Panc1 (cell line): Measurements from ENCODE around the gene MIA3. TPM values are rescaled to one million over a fixed set of nuclear protein-coding genes. Genes with fewer than 3 reads are reported as not detected.

Source experiments
- ATAC-seq: fragments of 200-7000 bp; cut with Tn5 transposase; 2 replicates; pipeline ENCODE4 v1.9.1; 2020; ENCODE audit warnings: mild to moderate bottlenecking, moderate library complexity
- BruUV-seq: library from RNA; stranded (reverse); fragments of 400-500 nt; replicated peaks from 2 replicates; lab custom pipeline; 2021; lab: Mats Ljungman, UMichigan
- CTCF ChIA-PET: fragments of 300-600 bp; sonication (Branson Sonifier 250); formaldehyde crosslinking; loops from one replicate; lab custom pipeline; 2022; ENCODE audit warnings: antibody characterized with exemption; lab: Charles Lee
- POLR2A ChIA-PET: fragments of 300-600 bp; sonication (Branson Sonifier 250); formaldehyde crosslinking; loops from one replicate; lab custom pipeline; 2022; ENCODE audit warnings: antibody characterized with exemption; lab: Charles Lee
- DNase-seq: peaks from one replicate; pipeline ENCODE4 v3.0.0-alpha.2; 2010; ENCODE audit warnings: low read depth, low spot score
- H3K27ac ChIP-seq: 2 replicates; pipeline ENCODE4 v1.5.1; 2011; ENCODE audit warnings: mild to moderate bottlenecking, low read length, inconsistent platforms
- H3K27me3 ChIP-seq: fragments of 200-500 bp; sonication (Bioruptor generic); 2 replicates; pipeline ENCODE4 v1.6.0; 2014; ENCODE audit warnings: low read length, inconsistent platforms; ENCODE audit not compliant: control insufficient read depth, insufficient read depth
- H3K36me3 ChIP-seq: fragments of 200-500 bp; sonication (Bioruptor generic); 2 replicates; pipeline ENCODE4 v1.5.1; 2014; ENCODE audit warnings: inconsistent platforms, mild to moderate bottlenecking, low read length, moderate library complexity; ENCODE audit not compliant: control insufficient read depth, insufficient read depth
- H3K4me1 ChIP-seq: 2 replicates; pipeline ENCODE4 v1.5.1; 2011; ENCODE audit warnings: inconsistent platforms, mild to moderate bottlenecking, low read length, moderate library complexity; ENCODE audit not compliant: control insufficient read depth, insufficient read depth
- H3K4me3 ChIP-seq, 2 experiments: 2 replicates each; pipeline ENCODE4 v1.5.1; 2011 to 2012; ENCODE audit warnings: low read depth in 2 of 2, low read length in 2 of 2, mild to moderate bottlenecking in 2 of 2, inconsistent platforms in 1 of 2, moderate library complexity in 1 of 2
- H3K9me3 ChIP-seq: fragments of 200-500 bp; sonication (Bioruptor generic); 2 replicates; pipeline ENCODE4 v1.5.1; 2014; ENCODE audit warnings: low read depth, mild to moderate bottlenecking, inconsistent platforms, low read length, moderate library complexity; ENCODE audit not compliant: control insufficient read depth, insufficient read depth
- CTCF ChIP-seq: fragments of 450-650 bp; IDR thresholded peaks from 2 replicates; pipeline ENCODE4 v1.5.1; 2017; ENCODE audit warnings: mild to moderate bottlenecking
- POLR2AphosphoS5 ChIP-seq: IDR thresholded peaks from 2 replicates; pipeline ENCODE4 v1.6.1; 2012; ENCODE audit warnings: mild to moderate bottlenecking, low read depth, low read length, moderate library complexity
- REST ChIP-seq, 2 experiments: IDR thresholded peaks; 2 replicates each; pipeline ENCODE4 v1.6.1; 2011 to 2012; ENCODE audit warnings: low read depth in 2 of 2, control low read depth in 1 of 2, low read length in 1 of 2, mild to moderate bottlenecking in 1 of 2, moderate library complexity in 1 of 2; ENCODE audit not compliant: insufficient read depth in 1 of 2
- SIN3A ChIP-seq: IDR thresholded peaks from 2 replicates; pipeline ENCODE4 v1.6.1; 2012; ENCODE audit warnings: low read depth, mild to moderate bottlenecking, low read length, moderate library complexity, borderline replicate concordance; ENCODE audit not compliant: insufficient read depth
- TCF7L2 ChIP-seq: IDR thresholded peaks from 2 replicates; pipeline ENCODE4 v1.6.1; 2011; ENCODE audit warnings: mild to moderate bottlenecking, low read depth, low read length, inconsistent platforms
- in situ Hi-C: cut with HindIII; loops from 2 replicates; pipeline ENCODE4 v1.10.0; 2016; ENCODE audit warnings: low sequenced_read_pairs, low pct_unique_long_range_greater_than_20kb
- intact Hi-C: fragments of 100-400 bp; cut with micrococcal nuclease; formaldehyde crosslinking; loops from one replicate; pipeline ENCODE4 v1.10.0; 2022; ENCODE audit not compliant: unreplicated experiment
- total RNA-seq: library from RNA; stranded (reverse); gene quantifications from one replicate; pipeline ENCODE4 v1.2.1, GENCODE V29; 2021; ENCODE audit not compliant: unreplicated experiment

Gene MIA3
- total RNA-seq, 1 experiment from 2014 or later = 53.5 TPM

- Histone ChIP-seq H3K36me3 (no peaks in the 10 kb centered on the region), H3K9me3 (no peaks in the 10 kb centered on the region), H3K27ac (no peak overlapping the region), H3K27me3 (no peaks in the 10 kb centered on the region; the same call in 1 of the 2 replicates), H3K4me3 (no peak overlapping the region), H3K4me1 (no peaks in the 10 kb centered on the region)
- ATAC-seq (no peak), DNase-seq (no peak)
- intact Hi-C loops = no loop called here
- ChIA-PET POLR2A (no interaction called here), CTCF (no interaction called here)
- TF ChIP-seq CTCF (no peak), SIN3A (no peak), POLR2AphosphoS5 (no peak), TCF7L2 (no peak), REST (IDR thresholded peaks at IDR 0.05; ENCODE audit: insufficient read depth in 1 of 2, low read depth in 2 of 2, low read length in 1 of 2) (no peak)
- BruUV-seq = no TSS peak
- in situ Hi-C loops = no loop called here
Observed at GRCh38 chr1:222596696-222597095, 21.2 kb upstream of the MIA3 start.

GRCh38 chr1:222600281-222600680, 17.6 kb upstream of the MIA3 start:
- no peak for ATAC-seq
- CTCF ChIA-PET = no interaction called here
- H3K9me3 ChIP-seq = no peaks in the 10 kb centered on the region

More at GRCh38 chr1:222600281-222600680, 17.6 kb upstream of the MIA3 start:
- no peaks in the 10 kb centered on the region; the same call in 1 of the 2 replicates for H3K27me3 ChIP-seq
- no TSS peak for BruUV-seq
- TF ChIP-seq CTCF (no peak), POLR2AphosphoS5 (no peak), TCF7L2 (no peak), REST (IDR thresholded peaks at IDR 0.05; ENCODE audit: insufficient read depth in 1 of 2, low read depth in 2 of 2, low read length in 1 of 2) (no peak), SIN3A (no peak)
- no peaks in the 10 kb centered on the region for H3K36me3 ChIP-seq
- no peak overlapping the region for H3K27ac ChIP-seq
- intact Hi-C loops = no loop called here
- no peaks in the 10 kb centered on the region for H3K4me1 ChIP-seq
- POLR2A ChIA-PET = no interaction called here
- no peak overlapping the region for H3K4me3 ChIP-seq
- in situ Hi-C loops = no loop called here
- no peak for DNase-seq
